ENCODE results near the gene THBS4.

Gene THBS4

DNA sequence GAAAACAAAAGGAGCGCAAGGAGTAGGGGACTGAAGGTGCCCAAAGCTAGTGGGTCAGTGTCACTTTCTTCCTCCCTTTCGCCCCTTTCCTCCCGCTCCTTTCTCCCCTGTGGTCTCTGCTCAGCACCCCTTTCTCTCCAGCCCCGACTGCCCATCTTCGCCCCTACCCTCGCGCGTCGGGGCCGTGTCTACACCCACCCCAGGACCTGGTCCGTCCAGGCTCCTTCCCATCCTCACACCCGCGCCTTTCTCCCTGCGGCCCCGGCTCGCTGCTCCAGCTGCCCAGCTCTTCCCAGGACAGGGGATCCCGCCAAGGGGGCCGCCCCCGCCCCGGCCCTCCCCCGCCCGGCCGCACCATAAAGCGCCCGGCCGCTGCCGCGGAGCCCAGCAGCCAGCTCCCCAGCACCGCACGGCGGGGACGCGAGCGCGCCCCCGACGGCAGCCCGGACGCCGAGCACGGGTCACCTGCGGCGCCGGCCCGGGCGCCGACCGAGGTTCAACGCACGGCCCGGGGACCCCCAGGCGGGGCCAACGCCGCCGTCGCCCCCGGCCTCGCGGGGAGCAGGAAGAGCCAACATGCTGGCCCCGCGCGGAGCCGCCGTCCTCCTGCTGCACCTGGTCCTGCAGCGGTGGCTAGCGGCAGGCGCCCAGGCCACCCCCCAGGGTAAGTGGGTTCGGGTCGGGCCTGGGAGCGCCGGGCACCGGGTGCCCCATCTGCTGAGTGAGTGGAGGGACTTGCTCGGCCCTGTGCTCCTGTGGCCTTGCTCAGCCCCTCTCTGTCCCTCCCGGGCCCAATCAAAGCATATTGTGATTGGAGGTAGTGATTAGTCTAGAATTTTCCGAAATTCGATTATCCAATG is at the start of gene THBS4:
Gene THBS4, plus strand, starts transcription at position 387 of the 860 bp plus-strand sequence. Its CDS starts 190 bp downstream, at position 577.
- H3K4me1 ChIP-seq (ENCODE audit: control insufficient read depth, insufficient read depth, low read length) = no peaks in the 10 kb centered on the region
- H3K27me3 ChIP-seq (ENCODE audit: control insufficient read depth, insufficient read depth, low read length) = peaks cover 41% of the 10 kb centered on the region
- no peaks in the 10 kb centered on the region for H3K36me3 ChIP-seq (ENCODE audit: control insufficient read depth, insufficient read depth, low read length)
- no peak within 1 kb of the TSS for H3K9ac ChIP-seq (ENCODE audit: low read length)
- no peaks in the 10 kb centered on the region for H3K9me3 ChIP-seq (ENCODE audit: control insufficient read depth, low read length)
- H3K4me3 ChIP-seq (ENCODE audit: low read length) = no peak within 1 kb of the TSS

DNA sequence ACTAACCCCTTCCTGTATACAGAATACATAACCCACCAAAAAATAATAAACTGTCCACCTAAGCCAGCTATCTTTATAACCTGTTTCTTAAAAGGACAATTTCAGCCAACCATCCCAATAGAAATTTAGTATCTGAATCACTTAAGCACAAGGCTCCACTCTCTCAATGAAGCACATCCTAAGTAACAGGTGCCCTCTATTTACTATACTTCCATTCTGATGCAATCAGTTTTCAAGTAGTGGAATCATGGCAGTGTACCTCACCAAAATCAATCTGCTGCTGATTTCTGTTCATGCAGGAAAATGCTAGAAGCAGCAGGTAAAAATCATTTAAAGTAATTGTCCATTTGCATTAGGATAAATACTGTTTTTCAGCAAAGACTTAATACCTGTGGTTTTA is 48.9 kb upstream of the THBS4 start:
- Histone ChIP-seq H3K36me3 (ENCODE audit: control insufficient read depth, insufficient read depth, low read length) (no peaks in the 10 kb centered on the region), H3K4me3 (ENCODE audit: low read length) (no peak overlapping the region), H3K27me3 (ENCODE audit: control insufficient read depth, insufficient read depth, low read length) (no peaks in the 10 kb centered on the region)

DNA sequence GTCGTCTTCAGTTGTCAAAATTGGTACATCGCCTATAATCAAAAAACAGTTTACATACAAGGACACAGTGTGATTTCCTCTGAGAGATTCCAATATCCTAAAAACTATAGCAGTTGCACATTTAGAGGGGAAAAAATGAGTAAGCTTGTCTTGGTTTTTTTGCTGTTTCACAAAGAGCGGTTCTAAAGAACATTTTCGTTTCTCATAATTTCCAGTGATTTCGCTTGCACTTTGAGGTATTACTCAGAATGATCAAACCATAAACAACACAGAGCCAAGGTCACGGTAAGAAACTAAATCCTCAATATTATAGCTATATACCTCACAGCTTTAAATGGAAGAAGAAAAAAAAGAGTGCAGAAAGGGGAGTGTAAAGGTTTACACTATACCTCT is 44.9 kb upstream of the THBS4 start:
- H3K4me3 ChIP-seq (ENCODE audit: low read length) = peak overlapping the region; percentile 93
- no peaks in the 10 kb centered on the region for H3K9me3 ChIP-seq (ENCODE audit: control insufficient read depth, low read length)
- H3K27me3 ChIP-seq (ENCODE audit: control insufficient read depth, insufficient read depth, low read length) = no peaks in the 10 kb centered on the region
- H3K36me3 ChIP-seq (ENCODE audit: control insufficient read depth, insufficient read depth, low read length) = no peaks in the 10 kb centered on the region
- peaks cover 10% of the 10 kb centered on the region for H3K4me1 ChIP-seq (ENCODE audit: control insufficient read depth, insufficient read depth, low read length)
- H3K9ac ChIP-seq (ENCODE audit: low read length) = no peak overlapping the region

More for the DNA sequence above, 48.9 kb upstream of the THBS4 start:
- H3K9me3 ChIP-seq (ENCODE audit: control insufficient read depth, low read length) = no peaks in the 10 kb centered on the region
- H3K9ac ChIP-seq (ENCODE audit: low read length) = no peak overlapping the region
- peaks cover 7% of the 10 kb centered on the region for H3K4me1 ChIP-seq (ENCODE audit: control insufficient read depth, insufficient read depth, low read length)

DNA sequence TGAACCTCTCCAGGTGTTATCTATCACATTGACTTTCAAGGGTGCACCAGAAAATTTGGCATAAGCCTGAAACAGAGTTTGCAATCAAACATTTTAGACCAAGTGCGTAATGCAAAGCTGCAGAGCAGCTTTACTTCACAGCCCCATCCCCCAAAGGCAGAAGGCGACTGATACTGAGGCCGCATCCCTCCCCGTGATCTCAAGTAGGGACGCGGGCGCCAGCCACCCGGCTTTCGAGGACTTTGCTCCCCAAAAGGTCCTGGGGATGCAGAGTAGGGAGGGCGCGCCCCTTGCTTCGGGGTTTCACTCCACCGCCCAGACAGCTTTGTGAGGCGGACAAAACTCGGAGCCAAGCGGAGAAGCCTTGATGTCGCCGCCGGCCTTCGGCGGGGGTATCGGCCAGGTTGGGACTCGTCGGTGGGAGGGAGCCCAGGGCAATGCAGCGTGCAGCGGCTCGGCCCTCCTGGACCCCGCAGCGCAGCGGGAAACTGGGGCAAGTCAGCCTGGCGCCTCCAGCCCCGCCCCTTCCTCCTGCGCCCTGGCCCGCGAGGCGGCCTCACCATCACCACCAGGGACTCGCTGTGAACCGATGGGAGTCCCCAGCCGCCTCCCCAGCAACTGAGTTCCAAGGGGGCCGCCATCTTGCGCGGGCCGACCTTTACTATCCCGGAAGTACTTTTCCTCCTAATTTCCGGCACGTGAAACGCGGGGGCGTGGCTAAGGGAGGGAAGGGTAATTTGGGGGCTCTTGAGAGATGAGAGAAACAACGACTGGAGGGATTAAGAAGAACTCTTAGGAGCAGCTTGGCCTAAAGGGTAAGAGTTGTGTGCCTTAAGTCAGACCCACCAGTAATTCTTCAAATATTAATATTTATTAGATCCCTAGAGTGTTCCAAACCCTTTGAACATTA is 44.3 kb upstream of the THBS4 start, which contains the start of gene MTX3:
Gene MTX3, minus strand, starts transcription at position 665 of the 910 bp plus-strand sequence. Its CDS starts 24 bp downstream, at position 641.
- Histone ChIP-seq H3K4me3 (ENCODE audit: low read length) (peak within 1 kb of the TSS; percentile 93), H3K4me1 (ENCODE audit: control insufficient read depth, insufficient read depth, low read length) (peaks cover 10% of the 10 kb centered on the region), H3K27me3 (ENCODE audit: control insufficient read depth, insufficient read depth, low read length) (no peaks in the 10 kb centered on the region), H3K36me3 (ENCODE audit: control insufficient read depth, insufficient read depth, low read length) (no peaks in the 10 kb centered on the region), H3K9me3 (ENCODE audit: control insufficient read depth, low read length) (no peaks in the 10 kb centered on the region), H3K9ac (ENCODE audit: low read length) (peak within 1 kb of the TSS; percentile 76)

DNA sequence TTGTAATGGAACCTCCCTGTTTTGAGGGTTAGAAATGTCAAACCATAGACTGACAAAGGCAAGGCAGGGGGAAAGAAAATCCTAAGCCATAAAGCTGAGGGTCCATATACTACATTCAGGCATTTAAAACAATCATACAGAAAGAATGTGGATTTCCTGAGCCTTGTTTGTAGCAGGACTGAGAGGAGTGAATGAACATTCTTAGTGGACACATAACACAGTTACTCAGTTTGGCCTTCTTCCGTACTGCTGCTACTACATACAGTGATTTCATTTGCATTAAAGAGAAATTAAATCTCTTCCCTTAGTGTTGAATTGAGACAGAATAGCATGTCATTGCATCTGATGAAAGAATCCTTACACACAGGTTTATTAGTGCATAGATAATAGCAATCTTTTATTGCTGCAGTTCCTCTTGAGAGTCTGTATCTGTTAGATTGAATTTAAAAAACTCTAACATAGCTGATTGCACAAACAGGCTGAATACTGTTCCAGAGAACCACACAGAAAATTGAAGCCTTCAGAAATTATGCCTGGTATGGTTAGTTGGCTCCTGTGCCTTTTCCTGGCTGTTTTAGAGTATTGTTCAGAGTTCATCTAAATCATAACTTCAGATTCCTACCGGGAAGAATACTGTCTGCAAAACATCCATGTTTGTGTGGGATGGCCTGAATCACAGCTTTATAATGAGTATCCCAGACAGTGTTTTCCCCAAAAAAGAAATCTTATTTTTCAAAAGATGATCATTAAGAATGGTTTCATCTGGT is 42.1 kb upstream of the THBS4 start:
- Histone ChIP-seq H3K36me3 (ENCODE audit: control insufficient read depth, insufficient read depth, low read length) (no peaks in the 10 kb centered on the region), H3K9me3 (ENCODE audit: control insufficient read depth, low read length) (no peaks in the 10 kb centered on the region), H3K27me3 (ENCODE audit: control insufficient read depth, insufficient read depth, low read length) (no peaks in the 10 kb centered on the region)

DNA sequence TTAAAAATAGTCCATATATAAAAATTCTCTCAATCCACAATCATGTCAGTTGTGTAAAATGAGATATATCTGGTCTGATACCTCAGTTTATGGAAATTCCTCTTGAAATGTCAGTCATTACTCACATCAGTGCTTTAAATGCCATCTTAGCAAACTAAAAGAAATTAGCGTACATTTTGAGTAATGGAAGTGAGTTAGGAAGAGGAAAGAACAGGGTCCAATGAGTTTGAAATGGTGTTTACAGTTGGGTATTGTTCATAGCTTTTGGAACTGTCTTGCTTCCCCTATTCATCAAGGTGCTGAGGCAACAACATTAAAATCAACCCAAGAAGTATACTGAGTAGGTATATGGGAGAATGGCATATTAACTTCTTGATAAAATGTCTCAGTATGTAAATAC is 35.4 kb upstream of the THBS4 start:
- Histone ChIP-seq H3K4me3 (ENCODE audit: low read length) (no peak overlapping the region), H3K27me3 (ENCODE audit: control insufficient read depth, insufficient read depth, low read length) (no peaks in the 10 kb centered on the region), H3K9me3 (ENCODE audit: control insufficient read depth, low read length) (no peaks in the 10 kb centered on the region), H3K4me1 (ENCODE audit: control insufficient read depth, insufficient read depth, low read length) (no peaks in the 10 kb centered on the region), H3K9ac (ENCODE audit: low read length) (no peak overlapping the region), H3K36me3 (ENCODE audit: control insufficient read depth, insufficient read depth, low read length) (no peaks in the 10 kb centered on the region)

More for the DNA sequence above, 42.1 kb upstream of the THBS4 start:
- H3K4me3 ChIP-seq (ENCODE audit: low read length) = no peak overlapping the region
- H3K4me1 ChIP-seq (ENCODE audit: control insufficient read depth, insufficient read depth, low read length) = peaks cover 10% of the 10 kb centered on the region
- H3K9ac ChIP-seq (ENCODE audit: low read length) = no peak overlapping the region

DNA sequence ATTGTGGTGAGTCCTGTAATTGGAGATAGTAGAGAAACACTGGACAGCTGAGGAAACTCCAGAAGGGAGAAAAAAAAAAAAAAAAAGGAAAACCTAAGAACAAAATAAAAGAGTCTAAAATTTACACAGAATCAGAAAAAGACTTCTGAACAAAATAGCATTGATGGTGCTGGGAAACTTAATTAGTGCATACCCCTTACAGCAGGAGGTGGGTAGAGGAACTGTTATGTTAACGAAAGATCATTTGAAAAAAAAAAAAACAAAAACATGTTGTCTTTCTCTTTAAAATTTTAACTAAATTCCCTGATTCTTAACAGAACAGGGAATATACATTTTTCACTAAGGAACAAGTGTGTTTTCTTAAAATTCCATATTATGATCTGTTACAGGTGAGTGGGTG is 32.5 kb upstream of the THBS4 start:
- H3K4me3 ChIP-seq (ENCODE audit: low read length) = no peak overlapping the region
- H3K4me1 ChIP-seq (ENCODE audit: control insufficient read depth, insufficient read depth, low read length) = no peaks in the 10 kb centered on the region

DNA sequence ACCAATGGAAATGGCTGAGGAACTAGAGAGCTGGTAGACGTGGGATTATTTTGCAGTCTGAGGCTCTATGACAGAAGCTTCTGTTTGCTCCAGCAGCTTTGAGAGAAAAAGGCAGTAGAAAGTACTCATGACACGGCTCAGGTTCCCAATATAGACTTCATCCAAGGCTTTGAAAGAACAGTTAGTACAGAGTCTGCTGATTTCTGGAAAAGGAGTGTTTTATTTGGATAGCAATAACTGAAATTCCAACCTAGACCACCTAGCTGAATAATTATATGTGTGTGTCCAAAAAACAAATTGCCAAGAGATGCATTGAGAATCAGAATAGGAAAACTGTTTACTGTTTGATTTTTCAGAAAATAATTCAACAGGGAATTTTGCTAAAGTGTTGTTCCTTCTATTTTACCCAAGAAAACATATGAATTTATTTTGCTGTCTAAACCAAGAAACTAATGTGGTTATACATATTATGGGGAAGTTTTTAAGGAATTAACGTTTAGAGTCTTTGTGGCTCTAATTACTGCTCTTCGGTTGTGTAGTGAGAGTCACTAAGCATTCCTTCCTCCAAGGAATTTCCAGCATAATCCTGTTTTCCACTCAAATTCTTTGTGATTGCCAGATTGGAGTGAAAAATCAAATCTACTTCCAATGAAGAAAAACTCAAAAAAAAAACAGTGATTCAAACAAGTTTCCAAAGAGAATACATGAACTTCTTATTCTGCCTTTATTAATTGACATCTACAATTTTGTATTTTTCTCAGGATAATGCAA is 26.0 kb upstream of the THBS4 start:
- Histone ChIP-seq H3K4me3 (ENCODE audit: low read length) (no peak overlapping the region), H3K9ac (ENCODE audit: low read length) (no peak overlapping the region), H3K27me3 (ENCODE audit: control insufficient read depth, insufficient read depth, low read length) (no peaks in the 10 kb centered on the region), H3K36me3 (ENCODE audit: control insufficient read depth, insufficient read depth, low read length) (no peaks in the 10 kb centered on the region), H3K9me3 (ENCODE audit: control insufficient read depth, low read length) (no peaks in the 10 kb centered on the region), H3K4me1 (ENCODE audit: control insufficient read depth, insufficient read depth, low read length) (no peaks in the 10 kb centered on the region)

More for the DNA sequence above, 32.5 kb upstream of the THBS4 start:
- Histone ChIP-seq H3K27me3 (ENCODE audit: control insufficient read depth, insufficient read depth, low read length) (no peaks in the 10 kb centered on the region), H3K9ac (ENCODE audit: low read length) (no peak overlapping the region), H3K36me3 (ENCODE audit: control insufficient read depth, insufficient read depth, low read length) (no peaks in the 10 kb centered on the region), H3K9me3 (ENCODE audit: control insufficient read depth, low read length) (no peaks in the 10 kb centered on the region)

GRCh38 chr5:80010754-80011392 is 24.3 kb upstream of the THBS4 start:
- Histone ChIP-seq H3K9me3 (ENCODE audit: control insufficient read depth, low read length) (no peaks in the 10 kb centered on the region), H3K4me1 (ENCODE audit: control insufficient read depth, insufficient read depth, low read length) (no peaks in the 10 kb centered on the region), H3K36me3 (ENCODE audit: control insufficient read depth, insufficient read depth, low read length) (no peaks in the 10 kb centered on the region), H3K27me3 (ENCODE audit: control insufficient read depth, insufficient read depth, low read length) (no peaks in the 10 kb centered on the region), H3K9ac (ENCODE audit: low read length) (no peak overlapping the region), H3K4me3 (ENCODE audit: low read length) (no peak overlapping the region)

DNA sequence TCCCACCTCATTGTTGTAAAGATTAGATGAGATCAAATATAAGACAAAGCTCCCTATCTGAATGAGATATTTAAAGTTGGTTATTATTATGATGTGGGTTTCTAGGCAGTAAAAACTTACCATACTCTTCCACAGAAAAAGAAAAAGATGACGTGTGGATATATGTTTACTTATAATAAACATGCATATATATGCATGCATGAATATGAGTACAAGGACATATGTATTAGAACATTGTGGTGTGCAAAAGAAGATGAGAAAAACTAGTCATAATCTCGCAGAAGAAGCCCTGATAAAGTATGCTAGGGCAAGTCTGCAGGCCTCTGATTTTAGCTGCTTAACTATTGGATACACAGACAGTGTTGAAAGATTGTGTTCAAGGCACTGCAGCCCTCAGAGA is 10.1 kb upstream of the THBS4 start:
- Histone ChIP-seq H3K36me3 (ENCODE audit: control insufficient read depth, insufficient read depth, low read length) (no peaks in the 10 kb centered on the region), H3K4me1 (ENCODE audit: control insufficient read depth, insufficient read depth, low read length) (no peaks in the 10 kb centered on the region), H3K9me3 (ENCODE audit: control insufficient read depth, low read length) (no peaks in the 10 kb centered on the region), H3K27me3 (ENCODE audit: control insufficient read depth, insufficient read depth, low read length) (no peaks in the 10 kb centered on the region), H3K4me3 (ENCODE audit: low read length) (no peak overlapping the region), H3K9ac (ENCODE audit: low read length) (no peak overlapping the region)

DNA sequence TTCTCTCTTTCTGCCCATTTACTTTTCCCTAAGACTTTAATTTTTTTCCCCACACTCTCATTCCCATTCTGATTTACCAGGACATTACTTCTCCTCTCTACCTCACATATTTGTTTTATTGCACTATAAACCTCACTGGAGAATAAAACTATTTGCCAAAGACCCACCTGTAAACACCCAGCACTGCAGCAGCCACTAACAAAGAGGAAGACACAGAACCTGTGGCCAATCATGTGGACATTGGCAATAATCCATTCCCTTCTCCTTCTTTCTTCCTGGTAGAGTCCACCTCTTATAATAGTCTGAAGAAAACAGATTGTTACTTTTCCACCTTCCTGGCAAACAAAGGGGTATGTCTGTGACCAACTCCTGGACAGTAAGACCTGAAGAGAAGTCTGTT is 8.3 kb upstream of the THBS4 start:
- no peaks in the 10 kb centered on the region for H3K9me3 ChIP-seq (ENCODE audit: control insufficient read depth, low read length)
- H3K27me3 ChIP-seq (ENCODE audit: control insufficient read depth, insufficient read depth, low read length) = no peaks in the 10 kb centered on the region
- H3K4me3 ChIP-seq (ENCODE audit: low read length) = no peak overlapping the region
- no peak overlapping the region for H3K9ac ChIP-seq (ENCODE audit: low read length)
- H3K36me3 ChIP-seq (ENCODE audit: control insufficient read depth, insufficient read depth, low read length) = no peaks in the 10 kb centered on the region
- no peaks in the 10 kb centered on the region for H3K4me1 ChIP-seq (ENCODE audit: control insufficient read depth, insufficient read depth, low read length)

Measured in mucosa of stomach (tissue), 1 donor.